Measurements from ENCODE around the gene WDR33. TPM values are rescaled to one million over a fixed set of nuclear protein-coding genes. Genes with fewer than 3 reads are reported as not detected.

The WDR33 gene
- polyA plus RNA-seq, 1 donor: 41.5 TPM

DNA sequence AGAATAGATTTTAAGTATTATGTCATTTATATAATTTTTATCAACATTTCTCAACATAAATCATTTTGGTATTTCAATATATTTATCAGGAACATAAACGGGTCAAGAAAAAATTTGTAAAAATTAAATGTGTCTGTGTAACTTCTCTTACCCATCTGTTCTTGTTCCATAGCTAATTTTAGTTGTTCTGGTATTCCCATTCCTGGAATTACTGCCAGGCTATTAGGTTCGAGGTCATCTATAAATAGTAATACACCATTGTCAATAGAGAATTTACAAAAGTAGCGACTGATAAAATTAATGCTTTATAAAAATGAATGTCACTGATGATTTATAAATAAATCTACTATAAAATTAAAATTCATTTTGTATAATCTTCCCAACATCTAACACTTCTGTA is 88.2 kb downstream of the WDR33 start:
- no peaks in the 10 kb centered on the region for H3K4me1 ChIP-seq (ENCODE audit: control insufficient read depth, insufficient read depth, low read length)
- 100% methylated on average over 2 of the region's 3 CpGs for WGBS (ENCODE audit: insufficient coverage, low lambda C conversion rate)
- no peaks in the 10 kb centered on the region for H3K27me3 ChIP-seq (ENCODE audit: control insufficient read depth, insufficient read depth, low read length)
- DNase-seq: no peak
- H3K27ac ChIP-seq (ENCODE audit: low read length): no peak overlapping the region
- H3K9me3 ChIP-seq (ENCODE audit: control insufficient read depth, low read depth, low read length): no peaks in the 10 kb centered on the region
- H3K4me3 ChIP-seq (ENCODE audit: low read length): no peak overlapping the region
- H3K36me3 ChIP-seq (ENCODE audit: control insufficient read depth, insufficient read depth, low read length): peaks cover 45% of the 10 kb centered on the region

DNA sequence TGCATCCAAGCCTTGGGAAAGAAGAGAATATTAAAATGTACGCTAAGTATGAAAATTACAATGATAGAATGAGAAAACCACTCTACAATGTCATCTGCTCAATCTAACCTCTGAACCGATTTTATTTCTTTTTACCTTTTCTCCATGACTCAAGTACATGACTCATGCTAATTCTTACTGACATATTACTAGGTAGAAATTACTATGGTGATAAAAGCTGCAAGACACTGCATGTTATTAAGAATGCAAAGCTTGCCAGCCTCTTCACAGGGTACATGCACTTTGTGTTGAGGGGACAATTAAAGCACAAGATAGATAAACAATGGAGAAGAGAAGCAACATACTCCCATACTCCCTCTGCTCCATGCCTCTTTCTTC is 89.0 kb downstream of the WDR33 start:
- peaks cover 46% of the 10 kb centered on the region for H3K36me3 ChIP-seq (ENCODE audit: control insufficient read depth, insufficient read depth, low read length)

DNA sequence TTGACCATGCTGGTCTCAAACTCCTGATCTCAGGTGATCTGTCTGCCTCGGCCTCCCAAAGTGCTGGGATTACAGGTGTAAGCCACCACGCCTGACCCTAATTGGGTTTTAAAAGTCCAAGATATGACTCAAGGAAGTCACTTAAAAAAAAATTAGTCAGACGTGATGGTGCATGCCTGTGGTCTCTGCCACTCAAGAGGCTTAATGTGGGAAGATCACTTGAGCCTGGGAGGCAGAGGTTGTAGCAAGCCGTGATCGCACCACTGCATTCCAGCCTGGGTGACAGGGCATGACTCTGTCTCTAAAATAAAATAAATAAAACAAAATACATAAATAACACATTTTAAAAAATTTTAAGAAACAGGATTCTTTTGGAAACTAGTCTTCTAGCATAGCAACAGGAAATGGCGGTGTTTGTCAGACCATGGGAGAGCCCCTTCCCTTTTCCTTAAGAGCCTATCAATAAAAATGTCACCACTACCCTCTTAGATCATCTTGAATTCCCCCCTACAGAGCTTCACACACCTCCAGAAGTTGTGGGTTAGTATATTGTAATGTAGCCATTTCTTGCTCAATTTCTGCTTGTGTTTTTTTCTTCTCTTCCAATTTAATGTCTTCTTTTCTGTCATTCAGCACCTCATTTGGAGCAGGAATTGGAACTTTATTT is 89.5 kb downstream of the WDR33 start:
- H3K36me3 ChIP-seq (ENCODE audit: control insufficient read depth, insufficient read depth, low read length): peaks cover 50% of the 10 kb centered on the region
- no peak for DNase-seq
- no peaks in the 10 kb centered on the region for H3K4me1 ChIP-seq (ENCODE audit: control insufficient read depth, insufficient read depth, low read length)

More for the DNA sequence above, 89.0 kb downstream of the WDR33 start:
- H3K27me3 ChIP-seq (ENCODE audit: control insufficient read depth, insufficient read depth, low read length): no peaks in the 10 kb centered on the region
- DNase-seq: peak in 1 of 2 donors; percentile 29
- H3K4me3 ChIP-seq (ENCODE audit: low read length): no peak overlapping the region
- H3K27ac ChIP-seq (ENCODE audit: low read length): peak overlapping the region; percentile 43
- no peaks in the 10 kb centered on the region for H3K9me3 ChIP-seq (ENCODE audit: control insufficient read depth, low read depth, low read length)
- 100% methylated on average over 2 of the region's 2 CpGs for WGBS (ENCODE audit: insufficient coverage, low lambda C conversion rate)
- H3K4me1 ChIP-seq (ENCODE audit: control insufficient read depth, insufficient read depth, low read length): no peaks in the 10 kb centered on the region

DNA sequence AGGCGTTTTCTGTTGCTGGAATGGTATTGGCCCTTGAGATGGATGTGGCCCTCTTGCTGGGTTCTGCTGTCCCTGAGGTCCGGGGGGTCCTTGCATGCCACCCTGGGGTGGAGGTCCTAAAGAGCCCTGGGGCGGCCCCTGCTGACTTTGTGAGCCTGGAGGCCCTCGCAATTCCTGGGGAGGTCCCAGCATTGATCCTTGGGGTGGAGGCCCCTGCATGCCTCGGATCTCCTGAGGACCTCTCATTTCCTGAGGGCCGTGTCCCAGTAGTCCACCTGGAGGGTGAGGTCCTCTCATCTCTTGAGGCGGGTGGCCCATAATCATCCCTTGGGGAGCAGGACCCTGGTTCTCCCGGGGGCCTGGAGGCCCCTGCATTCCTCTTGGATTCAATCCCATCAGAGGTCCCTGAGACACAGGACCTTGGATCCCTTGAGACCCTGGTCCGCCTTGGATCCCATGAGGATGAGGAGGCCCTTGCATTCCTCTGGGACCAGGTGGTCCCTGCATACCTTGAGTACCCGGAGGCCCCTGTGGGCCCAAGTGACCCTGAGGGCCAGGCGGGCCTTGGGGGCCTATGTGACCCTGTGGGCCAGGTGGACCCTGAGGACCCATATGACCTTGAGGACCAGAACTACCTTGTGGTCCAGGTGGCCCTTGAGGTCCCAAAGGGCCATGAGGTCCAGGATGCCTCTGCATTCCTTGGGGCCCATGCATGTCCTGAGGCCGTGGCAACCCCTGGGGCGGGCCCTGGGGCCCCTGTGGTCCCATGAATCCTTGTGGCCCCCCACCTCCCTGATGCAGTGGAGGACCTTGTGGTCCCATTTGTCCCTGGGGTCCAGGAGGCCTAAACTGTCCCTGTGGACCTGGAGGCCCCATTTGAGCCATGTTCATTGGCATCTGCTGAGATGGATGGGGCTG is 91.4 kb downstream of the WDR33 start:
- DNase-seq: no peak
- no peaks in the 10 kb centered on the region for H3K27me3 ChIP-seq (ENCODE audit: control insufficient read depth, insufficient read depth, low read length)
- no peak overlapping the region for H3K27ac ChIP-seq (ENCODE audit: low read length)
- no peaks in the 10 kb centered on the region for H3K4me1 ChIP-seq (ENCODE audit: control insufficient read depth, insufficient read depth, low read length)
- WGBS (ENCODE audit: insufficient coverage, low lambda C conversion rate): no CpG with 5 or more reads among the region's 13 CpGs
- peaks cover 55% of the 10 kb centered on the region for H3K36me3 ChIP-seq (ENCODE audit: control insufficient read depth, insufficient read depth, low read length)
- H3K9me3 ChIP-seq (ENCODE audit: control insufficient read depth, low read depth, low read length): no peaks in the 10 kb centered on the region
- H3K4me3 ChIP-seq (ENCODE audit: low read length): no peak overlapping the region

More for the DNA sequence above, 89.5 kb downstream of the WDR33 start:
- Histone ChIP-seq H3K9me3 (ENCODE audit: control insufficient read depth, low read depth, low read length) (no peaks in the 10 kb centered on the region), H3K27ac (ENCODE audit: low read length) (peak overlapping the region; percentile 43), H3K27me3 (ENCODE audit: control insufficient read depth, insufficient read depth, low read length) (no peaks in the 10 kb centered on the region), H3K4me3 (ENCODE audit: low read length) (no peak overlapping the region)
- WGBS (ENCODE audit: insufficient coverage, low lambda C conversion rate): no CpG with 5 or more reads among the region's 6 CpGs

DNA sequence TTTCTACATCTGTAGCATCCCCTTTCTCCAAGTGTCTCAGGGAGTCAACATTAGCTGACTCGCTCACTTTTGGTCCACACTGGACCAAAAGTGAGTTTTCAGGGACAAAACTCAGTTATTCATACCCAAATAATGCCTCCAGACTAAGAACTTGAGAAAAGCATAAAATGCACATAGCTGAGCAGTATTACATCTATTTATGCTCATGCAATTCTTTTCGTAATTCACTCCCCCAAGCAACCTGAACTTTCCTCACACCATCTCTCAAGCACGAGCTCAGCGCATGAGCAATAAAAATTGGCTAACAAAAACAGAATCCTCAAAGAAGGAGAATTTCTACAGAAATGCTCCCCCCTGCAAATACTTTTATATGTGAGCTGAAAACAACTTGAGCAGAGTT is 92.7 kb downstream of the WDR33 start:
- H3K4me3 ChIP-seq (ENCODE audit: low read length): no peak overlapping the region
- no peak overlapping the region for H3K27ac ChIP-seq (ENCODE audit: low read length)
- H3K9me3 ChIP-seq (ENCODE audit: control insufficient read depth, low read depth, low read length): no peaks in the 10 kb centered on the region
- no peaks in the 10 kb centered on the region for H3K27me3 ChIP-seq (ENCODE audit: control insufficient read depth, insufficient read depth, low read length)
- H3K4me1 ChIP-seq (ENCODE audit: control insufficient read depth, insufficient read depth, low read length): no peaks in the 10 kb centered on the region
- no CpG with 5 or more reads among the region's 4 CpGs for WGBS (ENCODE audit: insufficient coverage, low lambda C conversion rate)
- peaks cover 56% of the 10 kb centered on the region for H3K36me3 ChIP-seq (ENCODE audit: control insufficient read depth, insufficient read depth, low read length)
- no peak for DNase-seq

DNA sequence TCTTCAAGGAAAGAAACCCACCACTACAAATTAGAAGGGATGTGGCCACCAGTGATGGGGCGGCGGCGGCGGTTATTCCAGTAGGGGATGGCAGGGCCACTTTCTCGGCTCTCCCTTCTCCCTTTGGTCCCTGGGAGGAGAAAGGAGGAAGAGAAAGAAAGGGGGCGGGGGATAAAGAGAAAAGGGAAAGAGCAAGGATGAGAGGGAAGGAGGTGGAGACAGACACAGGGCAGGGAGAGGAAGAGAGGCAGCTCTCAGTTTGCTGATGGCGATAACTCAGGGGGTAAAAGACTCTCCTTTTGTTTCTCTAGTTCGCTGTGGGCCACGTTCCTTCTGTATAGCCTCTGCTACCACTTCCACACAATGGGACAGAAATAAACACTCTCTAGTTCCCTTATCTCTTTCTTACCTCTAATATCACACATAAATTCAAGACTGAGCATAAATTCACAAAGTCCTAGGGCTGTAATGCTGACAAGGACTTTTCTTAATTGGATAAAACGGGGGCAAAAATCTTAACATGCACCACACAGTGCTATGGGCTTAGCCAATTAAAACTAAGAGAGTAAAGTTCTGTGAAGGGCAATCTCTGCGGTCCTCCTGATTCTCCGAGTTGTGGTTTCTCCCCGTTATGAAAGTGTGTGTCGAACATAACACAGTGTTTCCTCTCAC is 95.1 kb downstream of the WDR33 start:
- Histone ChIP-seq H3K36me3 (ENCODE audit: control insufficient read depth, insufficient read depth, low read length) (peaks cover 42% of the 10 kb centered on the region), H3K9me3 (ENCODE audit: control insufficient read depth, low read depth, low read length) (no peaks in the 10 kb centered on the region), H3K27me3 (ENCODE audit: control insufficient read depth, insufficient read depth, low read length) (no peaks in the 10 kb centered on the region), H3K27ac (ENCODE audit: low read length) (no peak overlapping the region), H3K4me1 (ENCODE audit: control insufficient read depth, insufficient read depth, low read length) (no peaks in the 10 kb centered on the region), H3K4me3 (ENCODE audit: low read length) (no peak overlapping the region)
- 60% methylated on average over 1 of the region's 14 CpGs for WGBS (ENCODE audit: insufficient coverage, low lambda C conversion rate)
- no peak for DNase-seq

DNA sequence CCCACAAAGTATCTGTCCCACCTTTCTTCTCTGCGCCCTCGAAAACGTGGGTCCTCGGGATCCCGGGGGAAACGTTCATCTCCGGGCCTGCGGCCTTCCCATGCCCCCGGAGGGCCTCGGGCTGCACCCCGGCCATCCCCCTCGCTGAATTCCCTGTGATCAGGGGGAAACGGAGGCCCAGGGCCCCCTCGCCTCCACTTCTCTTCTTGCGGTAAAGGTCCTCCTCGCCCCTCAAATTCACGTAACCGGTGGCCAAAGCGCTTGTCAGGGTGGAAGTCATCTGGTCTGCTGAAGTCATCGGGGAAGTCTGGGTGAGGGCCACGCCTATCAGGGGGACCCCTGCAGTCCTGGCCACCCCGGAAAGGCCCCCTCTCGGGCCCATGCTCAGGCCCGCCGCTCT is 97.4 kb downstream of the WDR33 start:
- no peak overlapping the region for H3K27ac ChIP-seq (ENCODE audit: low read length)
- H3K27me3 ChIP-seq (ENCODE audit: control insufficient read depth, insufficient read depth, low read length): no peaks in the 10 kb centered on the region
- H3K36me3 ChIP-seq (ENCODE audit: control insufficient read depth, insufficient read depth, low read length): peaks cover 41% of the 10 kb centered on the region
- no peak overlapping the region for H3K4me3 ChIP-seq (ENCODE audit: low read length)
- no peaks in the 10 kb centered on the region for H3K4me1 ChIP-seq (ENCODE audit: control insufficient read depth, insufficient read depth, low read length)
- no peaks in the 10 kb centered on the region for H3K9me3 ChIP-seq (ENCODE audit: control insufficient read depth, low read depth, low read length)
- no CpG with 5 or more reads among the region's 25 CpGs for WGBS (ENCODE audit: insufficient coverage, low lambda C conversion rate)
- no peak for DNase-seq

DNA sequence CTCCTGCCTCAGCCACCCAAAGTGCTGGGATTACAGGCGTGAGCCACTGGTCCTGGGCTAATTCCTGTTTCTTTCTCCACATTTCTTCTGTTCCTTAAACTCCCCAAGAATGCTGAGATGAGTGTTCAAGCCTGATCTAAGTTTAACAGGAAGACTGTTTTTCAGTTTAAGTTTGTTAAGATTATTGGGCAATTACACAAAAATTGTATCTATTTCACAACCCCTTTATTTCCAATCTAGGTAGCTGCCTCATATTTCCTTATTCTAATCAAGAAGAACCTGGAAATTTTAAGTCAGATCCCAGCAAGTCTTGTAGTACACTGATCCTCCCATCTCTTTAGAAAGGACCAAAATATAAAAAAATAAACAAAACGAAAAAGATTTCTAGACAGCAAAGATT is 98.0 kb downstream of the WDR33 start:
- Histone ChIP-seq H3K27ac (ENCODE audit: low read length) (no peak overlapping the region), H3K4me3 (ENCODE audit: low read length) (no peak overlapping the region), H3K27me3 (ENCODE audit: control insufficient read depth, insufficient read depth, low read length) (no peaks in the 10 kb centered on the region), H3K9me3 (ENCODE audit: control insufficient read depth, low read depth, low read length) (no peaks in the 10 kb centered on the region), H3K4me1 (ENCODE audit: control insufficient read depth, insufficient read depth, low read length) (no peaks in the 10 kb centered on the region), H3K36me3 (ENCODE audit: control insufficient read depth, insufficient read depth, low read length) (peaks cover 44% of the 10 kb centered on the region)
- 100% methylated on average over 1 of the region's 2 CpGs for WGBS (ENCODE audit: insufficient coverage, low lambda C conversion rate)
- no peak for DNase-seq

DNA sequence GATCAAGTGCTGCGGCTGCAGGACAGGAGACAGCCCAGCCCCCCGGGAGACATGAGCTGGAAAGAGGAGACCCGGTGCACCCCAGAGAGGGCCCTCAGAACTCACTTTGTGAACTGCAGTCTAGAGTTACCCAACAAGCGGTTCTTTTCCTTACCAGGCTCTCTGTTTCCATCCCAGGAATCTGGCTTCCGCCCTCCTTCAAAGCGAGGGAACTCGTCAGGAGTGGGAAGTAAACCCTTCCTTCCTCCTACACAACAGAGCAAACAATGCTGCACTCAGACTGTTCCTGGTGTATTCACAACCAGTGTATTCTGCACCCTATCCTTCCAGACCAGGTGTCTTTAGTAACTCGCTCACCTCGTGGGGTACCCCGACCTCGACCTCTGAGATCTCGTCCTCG is 101.6 kb downstream of the WDR33 start:
- Histone ChIP-seq H3K27ac (ENCODE audit: low read length) (no peak overlapping the region), H3K4me1 (ENCODE audit: control insufficient read depth, insufficient read depth, low read length) (no peaks in the 10 kb centered on the region), H3K36me3 (ENCODE audit: control insufficient read depth, insufficient read depth, low read length) (peaks cover 53% of the 10 kb centered on the region), H3K9me3 (ENCODE audit: control insufficient read depth, low read depth, low read length) (no peaks in the 10 kb centered on the region), H3K27me3 (ENCODE audit: control insufficient read depth, insufficient read depth, low read length) (no peaks in the 10 kb centered on the region), H3K4me3 (ENCODE audit: low read length) (no peak overlapping the region)
- DNase-seq: no peak
- WGBS (ENCODE audit: insufficient coverage, low lambda C conversion rate): 100% methylated on average over 2 of the region's 13 CpGs

DNA sequence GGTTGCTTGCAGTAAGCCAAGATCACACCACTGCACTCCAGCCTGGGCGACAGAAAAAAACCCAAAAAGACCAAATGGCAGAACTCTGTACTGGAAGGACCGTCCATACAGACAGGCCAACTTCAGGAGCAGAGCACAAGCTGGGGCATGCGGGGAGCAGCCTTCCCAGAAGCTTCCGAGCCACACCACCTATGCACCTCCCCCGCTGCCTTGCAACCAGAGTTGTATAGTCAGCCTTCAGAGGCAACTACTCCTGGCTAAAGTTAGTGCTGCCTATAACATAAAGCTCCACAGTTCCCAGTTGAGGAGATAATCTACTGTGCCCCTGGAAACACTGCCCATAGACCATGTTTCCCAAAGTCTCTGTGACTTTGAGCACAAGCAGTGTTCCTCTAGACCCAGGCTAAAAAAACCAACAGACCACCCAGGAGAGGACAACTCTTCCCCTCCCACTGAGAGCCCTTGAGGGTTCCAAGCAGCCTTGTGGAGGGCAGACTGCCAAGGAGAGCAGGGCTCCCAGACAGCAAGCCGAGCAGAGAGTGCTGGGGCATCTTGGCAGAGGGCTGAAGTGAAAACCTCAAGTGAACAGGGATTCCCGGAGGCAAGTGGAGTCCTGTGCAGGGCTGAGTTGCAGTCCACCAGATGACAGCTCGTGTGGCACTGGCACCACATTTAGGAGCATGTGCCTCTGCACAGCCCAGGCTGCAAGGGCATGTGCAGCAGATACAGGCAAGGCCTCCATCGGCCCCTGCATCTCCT is 102.9 kb downstream of the WDR33 start:
- Histone ChIP-seq H3K4me1 (ENCODE audit: control insufficient read depth, insufficient read depth, low read length) (peaks cover 4% of the 10 kb centered on the region), H3K4me3 (ENCODE audit: low read length) (no peak overlapping the region), H3K36me3 (ENCODE audit: control insufficient read depth, insufficient read depth, low read length) (peaks cover 52% of the 10 kb centered on the region), H3K27me3 (ENCODE audit: control insufficient read depth, insufficient read depth, low read length) (no peaks in the 10 kb centered on the region), H3K9me3 (ENCODE audit: control insufficient read depth, low read depth, low read length) (no peaks in the 10 kb centered on the region), H3K27ac (ENCODE audit: low read length) (no peak overlapping the region)
- DNase-seq: peak in 1 of 2 donors; percentile 18
- WGBS (ENCODE audit: insufficient coverage, low lambda C conversion rate): no CpG with 5 or more reads among the region's 9 CpGs
